Gastrocnemius medialis (tissue), 4 donors: Measurements from ENCODE around the gene ZNF516.

Source experiments
- CTCF ChIP-seq, 5 experiments: fragments of 450-650 bp in 3 of 5; fragments of 200-600 bp in 2 of 5; sonication (generic) in 2 of 5; IDR thresholded peaks in 4 of 5; conservative IDR thresholded peaks in 1 of 5; 1 replicate in 4 of 5; 2 replicates in 1 of 5; pipeline ENCODE4 v1.5.1; 2016 to 2019; ENCODE audit warnings: antibody characterized with exemption in 5 of 5, mild to moderate bottlenecking in 3 of 5, moderate library complexity in 3 of 5
- POLR2A ChIP-seq, 2 donors: fragments of 450-650 bp; IDR thresholded peaks; one replicate each; pipeline ENCODE4 v1.6.1; 2017; ENCODE audit warnings: antibody characterized with exemption in 2 of 2, mild to moderate bottlenecking in 2 of 2, moderate library complexity in 2 of 2

GRCh38 chr18:76467371-76468190, 27.5 kb downstream of the ZNF516 start:
- TF ChIP-seq CTCF (IDR thresholded peaks at IDR 0.05 in 4 of 5, conservative IDR thresholded peaks at IDR 0.05 in 1 of 5): no peak
- no peak for TF ChIP-seq POLR2A (IDR thresholded peaks at IDR 0.05)
